Measurements from ENCODE around the gene GPR146.

GRCh38 chr7:1068013-1068412 lies 23.7 kb downstream of the GPR146 start:
- TF ChIP-seq ATF2 (CRISPR knock-in tag; IDR thresholded peaks at IDR 0.05; ENCODE audit: borderline replicate concordance, low read depth) (no peak), CTCF (IDR thresholded peaks at IDR 0.05) (no peak), HMGXB4 (CRISPR knock-in tag; IDR thresholded peaks at IDR 0.05) (no peak), ETV6 (CRISPR knock-in tag; IDR thresholded peaks at IDR 0.05) (no peak), ZNF232 (CRISPR knock-in tag; IDR thresholded peaks at IDR 0.05) (no peak), MYBL2 (CRISPR knock-in tag; IDR thresholded peaks at IDR 0.05) (no peak), ZNF121 (CRISPR knock-in tag; IDR thresholded peaks at IDR 0.05) (no peak), ESRRA (CRISPR knock-in tag; IDR thresholded peaks at IDR 0.05; ENCODE audit: borderline replicate concordance) (no peak), E2F4 (CRISPR knock-in tag; IDR thresholded peaks at IDR 0.05; ENCODE audit: borderline replicate concordance, low read depth) (no peak), NFE2L1 (CRISPR knock-in tag; IDR thresholded peaks at IDR 0.05) (no peak), MLX (CRISPR knock-in tag; IDR thresholded peaks at IDR 0.05) (no peak), FOXP1 (CRISPR knock-in tag; IDR thresholded peaks at IDR 0.05; ENCODE audit: borderline replicate concordance) (no peak)
